H9 (cell line): Measurements from ENCODE around the gene STARD9. TPM values are rescaled to one million over a fixed set of nuclear protein-coding genes. Genes with fewer than 3 reads are reported as not detected.

Source experiments
- DNase-seq: peaks from one replicate; pipeline ENCODE4 v3.0.0-alpha.2; 2017
- H2AFZ ChIP-seq: one replicate; pipeline ENCODE4 v1.6.1; 2013; ENCODE audit warnings: mild to moderate bottlenecking, low read length, control low read depth, moderate library complexity
- H2AK5ac ChIP-seq: 2 replicates; pipeline ENCODE4 v1.6.1; 2013; ENCODE audit warnings: low read length, control low read depth, mixed read lengths; ENCODE audit not compliant: insufficient read length
- H2BK120ac ChIP-seq: one replicate; pipeline ENCODE4 v1.6.1; 2013; ENCODE audit warnings: low read depth, mild to moderate bottlenecking, low read length, control low read depth, inconsistent platforms; ENCODE audit not compliant: poor library complexity, severe bottlenecking
- H2BK12ac ChIP-seq: 2 replicates; pipeline ENCODE4 v1.6.1; 2013; ENCODE audit warnings: low read length, control low read depth, mixed read lengths, low read depth; ENCODE audit not compliant: insufficient read length
- H2BK15ac ChIP-seq: 2 replicates; pipeline ENCODE4 v1.6.1; 2013; ENCODE audit warnings: low read depth, low read length, control low read depth
- H2BK20ac ChIP-seq: one replicate; pipeline ENCODE4 v1.6.1; 2013; ENCODE audit warnings: low read depth, mild to moderate bottlenecking, low read length, control low read depth, inconsistent platforms; ENCODE audit not compliant: poor library complexity, severe bottlenecking
- H2BK5ac ChIP-seq: 2 replicates; pipeline ENCODE4 v1.6.1; 2013; ENCODE audit warnings: low read length, control low read depth, mixed read lengths; ENCODE audit not compliant: insufficient read length
- H3K14ac ChIP-seq: 2 replicates; pipeline ENCODE4 v1.6.1; 2013; ENCODE audit warnings: low read length, control low read depth; ENCODE audit not compliant: insufficient read depth
- H3K18ac ChIP-seq: 2 replicates; pipeline ENCODE4 v1.6.1; 2013; ENCODE audit warnings: low read depth, mild to moderate bottlenecking, mixed read lengths, low read length, control low read depth; ENCODE audit not compliant: insufficient read length
- H3K23ac ChIP-seq: 2 replicates; pipeline ENCODE4 v1.6.1; 2013; ENCODE audit warnings: low read length, control low read depth, mixed read lengths, low read depth; ENCODE audit not compliant: insufficient read length
- H3K23me2 ChIP-seq: 2 replicates; pipeline ENCODE4 v1.6.1; 2013; ENCODE audit warnings: low read depth, mild to moderate bottlenecking, mixed read lengths, low read length, control low read depth; ENCODE audit not compliant: insufficient read length, poor library complexity, severe bottlenecking
- H3K27ac ChIP-seq: 2 replicates; pipeline ENCODE4 v1.5.1; 2013; ENCODE audit warnings: low read length, control low read depth, mixed read lengths, low read depth; ENCODE audit not compliant: insufficient read length
- H3K27me3 ChIP-seq: 2 replicates; pipeline ENCODE4 v1.6.1; 2013; ENCODE audit warnings: low read length, control low read depth, inconsistent platforms; ENCODE audit not compliant: insufficient read depth
- H3K4ac ChIP-seq: 2 replicates; pipeline ENCODE4 v1.6.1; 2013; ENCODE audit warnings: low read depth, mild to moderate bottlenecking, control low read depth, inconsistent platforms, low read length, moderate library complexity
- H3K4me1 ChIP-seq: 2 replicates; pipeline ENCODE4 v1.6.1; 2013; ENCODE audit warnings: low read length, control low read depth, inconsistent platforms; ENCODE audit not compliant: insufficient read depth
- H3K4me2 ChIP-seq: 2 replicates; pipeline ENCODE4 v1.6.1; 2013; ENCODE audit warnings: low read length, control low read depth, mixed read lengths; ENCODE audit not compliant: insufficient read length, insufficient read depth
- H3K56ac ChIP-seq: 2 replicates; pipeline ENCODE4 v1.6.1; 2013; ENCODE audit warnings: low read depth, mild to moderate bottlenecking, mixed read lengths, low read length, control low read depth; ENCODE audit not compliant: insufficient read length
- H3K79me1 ChIP-seq: 2 replicates; pipeline ENCODE4 v1.6.1; 2013; ENCODE audit warnings: low read depth, mild to moderate bottlenecking, moderate library complexity, low read length, control low read depth, inconsistent platforms; ENCODE audit not compliant: insufficient read depth, poor library complexity, severe bottlenecking
- H3K79me2 ChIP-seq: 2 replicates; pipeline ENCODE4 v1.6.1; 2013; ENCODE audit warnings: low read length, control low read depth, inconsistent platforms; ENCODE audit not compliant: insufficient read depth
- H3K9ac ChIP-seq: 2 replicates; pipeline ENCODE4 v1.6.1; 2013; ENCODE audit warnings: low read length, control low read depth, mixed read lengths; ENCODE audit not compliant: insufficient read length; ENCODE audit errors: extremely low read depth
- H3K9me3 ChIP-seq: one replicate; pipeline ENCODE4 v1.6.1; 2013; ENCODE audit warnings: low read depth, low read length, inconsistent platforms; ENCODE audit not compliant: control insufficient read depth
- H3T11ph ChIP-seq: one replicate; pipeline ENCODE4 v1.6.1; 2013; ENCODE audit warnings: mild to moderate bottlenecking, low read length, control low read depth, inconsistent platforms
- H4K20me1 ChIP-seq: one replicate; pipeline ENCODE4 v1.6.1; 2013; ENCODE audit not compliant: control insufficient read depth, insufficient read length, insufficient read depth
- H4K5ac ChIP-seq: 2 replicates; pipeline ENCODE4 v1.6.1; 2013; ENCODE audit warnings: low read depth, mild to moderate bottlenecking, mixed read lengths, low read length, control low read depth; ENCODE audit not compliant: insufficient read length
- H4K8ac ChIP-seq: replicated peaks from 2 replicates; pipeline ENCODE4 v1.6.1; 2013; ENCODE audit warnings: low read length, control low read depth, mixed read lengths, low read depth; ENCODE audit not compliant: insufficient read length
- H4K91ac ChIP-seq: 2 replicates; pipeline ENCODE4 v1.6.1; 2013; ENCODE audit warnings: low read depth, mild to moderate bottlenecking, moderate library complexity, mixed read lengths, low read length, control low read depth; ENCODE audit not compliant: insufficient read length
- H3K27ac Mint-ChIP-seq, 3 experiments: 2 replicates in 2 of 3; 3 replicates in 1 of 3; pipeline ENCODE4 v1.8.0; 2020 to 2021; ENCODE audit warnings: mixed read lengths in 3 of 3, mild to moderate bottlenecking in 1 of 3, moderate library complexity in 1 of 3
- H3K27me3 Mint-ChIP-seq: 2 replicates; pipeline ENCODE4 v1.8.0; 2021; ENCODE audit warnings: low read depth, mild to moderate bottlenecking, moderate library complexity, mixed read lengths
- H3K36me3 Mint-ChIP-seq, 3 experiments: 2 replicates in 2 of 3; 3 replicates in 1 of 3; pipeline ENCODE4 v1.8.0; 2020 to 2021; ENCODE audit warnings: low read depth in 3 of 3, mixed read lengths in 3 of 3; ENCODE audit not compliant: insufficient read depth in 1 of 3
- H3K4me1 Mint-ChIP-seq, 2 experiments: 2 replicates each; pipeline ENCODE4 v1.8.0; 2020; ENCODE audit warnings: mixed read lengths in 2 of 2
- H3K4me3 Mint-ChIP-seq, 2 experiments: 2 replicates in 1 of 2; 3 replicates in 1 of 2; pipeline ENCODE4 v1.8.0; 2020 to 2021; ENCODE audit warnings: mild to moderate bottlenecking in 2 of 2, mixed read lengths in 2 of 2, moderate library complexity in 1 of 2
- H3K9me3 Mint-ChIP-seq, 2 experiments: 2 replicates in 1 of 2; 3 replicates in 1 of 2; pipeline ENCODE4 v1.8.0; 2020; ENCODE audit warnings: mild to moderate bottlenecking in 2 of 2, mixed read lengths in 2 of 2, moderate library complexity in 1 of 2
- CTCF ChIP-seq: fragments of 200-600 bp; sonication (generic); conservative IDR thresholded peaks from 3 replicates; pipeline ENCODE4 v1.8.0; 2021; ENCODE audit warnings: antibody characterized with exemption, mild to moderate bottlenecking
- WGBS: extraction: QIAGEN DNeasy Blood & Tissue Kit; methylation state at CpG from one replicate; pipeline ENCODE4 v1.1.7; 2013; ENCODE audit warnings: missing lambda C conversion rate, low lambda C conversion rate, mixed read lengths; ENCODE audit not compliant: insufficient read length; ENCODE audit errors: extremely low coverage; 5-methylcytosine and 5-hydroxymethylcytosine counted together
- total RNA-seq: library from RNA; stranded (reverse); gene quantifications from 2 replicates; pipeline ENCODE4 v1.2.1, GENCODE V29; 2021

The STARD9 gene
- total RNA-seq, 1 experiment from 2014 or later, result 6.9 TPM

GRCh38 chr15:42547918-42548248, 27.5 kb upstream of the STARD9 start:
- Histone ChIP-seq H3K56ac (no peak overlapping the region), H3K79me2 (peaks cover 5% of the 10 kb centered on the region; the same call in 1 of the 2 replicates), H3K23me2 (peaks cover 5% of the 10 kb centered on the region), H3K9me3 (no peaks in the 10 kb centered on the region), H2BK15ac (no peak overlapping the region), H3K14ac (no peak overlapping the region), H3K27me3 (no peaks in the 10 kb centered on the region), H3K4me2 (peak overlapping the region; percentile 95), H3K4me1 (no peaks in the 10 kb centered on the region), H2BK12ac (no peak overlapping the region), H2BK5ac (no peak overlapping the region), H3T11ph (no peak overlapping the region), H4K5ac (no peak overlapping the region), H3K27ac (no peak overlapping the region), H3K79me1 (no peaks in the 10 kb centered on the region), H4K20me1 (no peaks in the 10 kb centered on the region), H3K18ac (no peak overlapping the region), H2AK5ac (no peak overlapping the region), H4K8ac (no peak overlapping the region), H2BK120ac (no peak overlapping the region), H2AFZ (peak overlapping the region; percentile 5), H3K4ac (no peak overlapping the region), H3K9ac (peak overlapping the region; percentile 89), H3K23ac (no peak overlapping the region), H4K91ac (no peak overlapping the region), H2BK20ac (no peak overlapping the region)
- peak overlapping the region; percentile 83 to 98 (median 83); a peak in 5 of 7 replicates for H3K27ac Mint-ChIP-seq
- no peaks in the 10 kb centered on the region; the same call in 1 of the 2 replicates for H3K27me3 Mint-ChIP-seq
- H3K4me1 Mint-ChIP-seq, result peaks cover 15 to 16% of the 10 kb centered on the region in 2 experiments
- peaks cover 0 to 17% (median 4%) of the 10 kb centered on the region in 3 experiments; a peak in 5 of 7 replicates for H3K36me3 Mint-ChIP-seq
- no peak for TF ChIP-seq CTCF
- whole genome bisulfite sequencing, result no CpG with 5 or more reads among the region's 9 CpGs
- no peaks in the 10 kb centered on the region for H3K9me3 Mint-ChIP-seq
- H3K4me3 Mint-ChIP-seq, result peak overlapping the region; percentile 90 to 97
- no peak for DNase-seq
